CD14-positive monocyte (primary cell): ENCODE results near the gene PCP4. TPM values are rescaled to one million over a fixed set of nuclear protein-coding genes. Genes with fewer than 3 reads are reported as not detected.

Experiments used
- DNase-seq, 3 donors: peaks; one replicate each; pipeline ENCODE4 v3.0.0-alpha.2; 2011 to 2022
- H2AFZ ChIP-seq: 2 replicates; pipeline ENCODE4 v1.6.0; 2012; ENCODE audit warnings: mild to moderate bottlenecking, low read depth, low read length, inconsistent platforms; ENCODE audit not compliant: insufficient read depth, poor library complexity, severe bottlenecking
- H3K27ac ChIP-seq, 2 donors: 1 replicate in 1 of 2; 2 replicates in 1 of 2; pipeline ENCODE4 v1.5.1; 2012 to 2013; ENCODE audit warnings: low read length in 2 of 2, control low read depth in 1 of 2, inconsistent platforms in 1 of 2, low read depth in 1 of 2, mild to moderate bottlenecking in 1 of 2
- H3K27me3 ChIP-seq, 2 donors: one replicate each; pipeline versions ENCODE4 v1.6.0 to v1.6.1; 2011 to 2013; ENCODE audit warnings: low read length in 2 of 2; ENCODE audit not compliant: control insufficient read depth in 2 of 2, insufficient read depth in 2 of 2
- H3K36me3 ChIP-seq, 2 donors: replicated peaks in 1 of 2; 1 replicate in 1 of 2; 2 replicates in 1 of 2; pipeline versions ENCODE4 v1.5.1 to v1.6.1; 2012 to 2013; ENCODE audit warnings: low read length in 2 of 2, control low read depth in 1 of 2, inconsistent platforms in 1 of 2, mild to moderate bottlenecking in 1 of 2; ENCODE audit not compliant: insufficient read depth in 2 of 2, control insufficient read depth in 1 of 2
- H3K4me1 ChIP-seq, 2 donors: 1 replicate in 1 of 2; 2 replicates in 1 of 2; pipeline versions ENCODE4 v1.5.1 to v1.6.1; 2012 to 2013; ENCODE audit warnings: low read length in 2 of 2, control low read depth in 1 of 2, inconsistent platforms in 1 of 2, mild to moderate bottlenecking in 1 of 2, moderate library complexity in 1 of 2; ENCODE audit not compliant: insufficient read depth in 2 of 2, control insufficient read depth in 1 of 2
- H3K4me2 ChIP-seq: replicated peaks from 2 replicates; pipeline ENCODE3; 2012; ENCODE audit warnings: low read length, moderate library complexity, mild to moderate bottlenecking; ENCODE audit not compliant: poor library complexity, severe bottlenecking; ENCODE audit errors: extremely low read depth
- H3K4me3 ChIP-seq, 3 experiments: fragments of 200-600 bp in 1 of 3; sonication (generic) in 1 of 3; replicated peaks in 1 of 3; 1 replicate in 2 of 3; 2 replicates in 1 of 3; pipeline ENCODE4 v1.5.1; 2011 to 2013; ENCODE audit warnings: low read length in 3 of 3, mild to moderate bottlenecking in 3 of 3, control low read depth in 2 of 3, low read depth in 2 of 3, inconsistent platforms in 1 of 3, moderate library complexity in 1 of 3
- H3K79me2 ChIP-seq: 2 replicates; pipeline ENCODE4 v1.6.0; 2012; ENCODE audit warnings: mild to moderate bottlenecking, control low read depth, inconsistent platforms, low read length, moderate library complexity; ENCODE audit not compliant: insufficient read depth
- H3K9ac ChIP-seq: 2 replicates; pipeline ENCODE4 v1.6.0; 2017; ENCODE audit warnings: low read length, mild to moderate bottlenecking; ENCODE audit not compliant: insufficient read depth, poor library complexity, severe bottlenecking
- H3K9me3 ChIP-seq, 2 donors: replicated peaks in 1 of 2; 1 replicate in 1 of 2; 2 replicates in 1 of 2; pipeline versions ENCODE4 v1.5.1 to v1.6.1; 2012 to 2013; ENCODE audit warnings: low read length in 2 of 2, control low read depth in 1 of 2; ENCODE audit not compliant: control insufficient read depth in 1 of 2, insufficient read depth in 1 of 2
- H4K20me1 ChIP-seq: 2 replicates; pipeline ENCODE4 v1.6.0; 2012; ENCODE audit warnings: mild to moderate bottlenecking, low read length, control low read depth, moderate library complexity; ENCODE audit not compliant: insufficient read depth
- H3K27ac Mint-ChIP-seq, 7 donors: one replicate each; pipeline ENCODE4 v1.8.0; 2020; ENCODE audit warnings: mild to moderate bottlenecking in 7 of 7, mixed read lengths in 7 of 7, moderate library complexity in 6 of 7, inconsistent platforms in 2 of 7
- H3K27me3 Mint-ChIP-seq, 3 donors: one replicate each; pipeline ENCODE4 v1.8.0; 2021 to 2022; ENCODE audit warnings: low read depth in 3 of 3, mild to moderate bottlenecking in 3 of 3, mixed read lengths in 3 of 3, moderate library complexity in 3 of 3, inconsistent platforms in 1 of 3
- H3K36me3 Mint-ChIP-seq, 2 donors: one replicate each; pipeline ENCODE4 v1.8.0; 2020; ENCODE audit warnings: mixed read lengths in 2 of 2, inconsistent platforms in 1 of 2, mild to moderate bottlenecking in 1 of 2
- H3K4me1 Mint-ChIP-seq: one replicate; pipeline ENCODE4 v1.8.0; 2020; ENCODE audit warnings: mild to moderate bottlenecking, mixed read lengths
- H3K4me3 Mint-ChIP-seq, 2 donors: one replicate each; pipeline ENCODE4 v1.8.0; 2020; ENCODE audit warnings: mild to moderate bottlenecking in 2 of 2, mixed read lengths in 2 of 2, moderate library complexity in 1 of 2
- H3K9me3 Mint-ChIP-seq, 7 donors: one replicate each; pipeline ENCODE4 v1.8.0; 2020 to 2022; ENCODE audit warnings: mixed read lengths in 7 of 7, mild to moderate bottlenecking in 6 of 7, moderate library complexity in 6 of 7, inconsistent platforms in 2 of 7
- CTCF ChIP-seq: fragments of 200-600 bp; IDR thresholded peaks from one replicate; pipeline ENCODE4 v1.8.0; 2022; ENCODE audit warnings: antibody characterized with exemption, mild to moderate bottlenecking
- WGBS: methylation state at CpG from one replicate; pipeline ENCODE4 v1.1.5; 2013; ENCODE audit warnings: missing lambda C conversion rate; ENCODE audit not compliant: insufficient coverage; 5-methylcytosine and 5-hydroxymethylcytosine counted together
- intact Hi-C, 2 donors: fragments of 100-400 bp; cut with micrococcal nuclease; formaldehyde crosslinking; loops; one replicate each; pipeline versions ENCODE4 v1.15.0 to v1.15.1; 2023
- polyA plus RNA-seq, 3 donors: library from polyadenylated mRNA; depleted of rRNA in 1 of 3; unstranded in 2 of 3; stranded (reverse) in 1 of 3; fragments of 300-500 nt in 2 of 3; fragments of >200 nt in 1 of 3; fragmentation: Illumina TruSeq in 2 of 3; gene quantifications; 1 replicate in 2 of 3; 2 replicates in 1 of 3; pipeline ENCODE4 v1.2.3, GENCODE V29; 2012 to 2021

The PCP4 gene
- polyA plus RNA-seq, 3 donors: not detected

GRCh38 chr21:39849014-39849655, 18.1 kb upstream of the PCP4 start:
- no peak overlapping the region for H3K4me2 ChIP-seq
- 78% methylated on average over 3 of the region's 10 CpGs for WGBS
- H3K27me3 Mint-ChIP-seq: peaks cover 0 to 3% (median 3%) of the 10 kb centered on the region in 3 donors
- DNase-seq: no peak
- no peak overlapping the region for H2AFZ ChIP-seq
- H3K36me3 Mint-ChIP-seq: no peaks in the 10 kb centered on the region
- H3K9me3 Mint-ChIP-seq: peaks cover 0 to 7% (median 2%) of the 10 kb centered on the region in 7 donors
- TF ChIP-seq CTCF: no peak
- no peak overlapping the region for H3K4me3 Mint-ChIP-seq
- H4K20me1 ChIP-seq: no peaks in the 10 kb centered on the region
- H3K27me3 ChIP-seq: no peaks in the 10 kb centered on the region
- no peaks in the 10 kb centered on the region for H3K9me3 ChIP-seq
- no peaks in the 10 kb centered on the region for H3K4me1 ChIP-seq
- H3K27ac Mint-ChIP-seq: peak overlapping the region in 1 of 7 donors; percentile 43
- no peak overlapping the region for H3K4me3 ChIP-seq
- no peaks in the 10 kb centered on the region for H3K79me2 ChIP-seq
- no peaks in the 10 kb centered on the region for H3K36me3 ChIP-seq
- intact Hi-C loops: no loop called here
- H3K27ac ChIP-seq: no peak overlapping the region
- no peaks in the 10 kb centered on the region for H3K4me1 Mint-ChIP-seq
- no peak overlapping the region for H3K9ac ChIP-seq

GRCh38 chr21:39850333-39850732, 16.9 kb upstream of the PCP4 start:
- no peaks in the 10 kb centered on the region for H3K36me3 ChIP-seq
- no peaks in the 10 kb centered on the region for H3K9me3 ChIP-seq
- Mint-ChIP-seq H3K36me3 (no peaks in the 10 kb centered on the region), H3K4me3 (no peak overlapping the region), H3K27ac (no peak overlapping the region), H3K4me1 (no peaks in the 10 kb centered on the region), H3K9me3 (peaks cover 0 to 5% (median 2%) of the 10 kb centered on the region in 7 donors), H3K27me3 (peaks cover 0 to 3% (median 3%) of the 10 kb centered on the region in 3 donors)
- no peaks in the 10 kb centered on the region for H3K4me1 ChIP-seq
- WGBS: no CpG with 5 or more reads among the region's 2 CpGs
- no peak overlapping the region for H2AFZ ChIP-seq
- no peaks in the 10 kb centered on the region for H3K79me2 ChIP-seq
- no peak for DNase-seq
- no peaks in the 10 kb centered on the region for H4K20me1 ChIP-seq
- TF ChIP-seq CTCF: no peak
- no peak overlapping the region for H3K9ac ChIP-seq
- no peak overlapping the region for H3K27ac ChIP-seq
- H3K4me2 ChIP-seq: no peak overlapping the region
- intact Hi-C loops: no loop called here
- no peaks in the 10 kb centered on the region for H3K27me3 ChIP-seq
- H3K4me3 ChIP-seq: no peak overlapping the region
